GM23338 (cell line): ENCODE data around the gene CIDEB.

ENCODE experiments used
- CREB1 ChIP-seq: fragments of 250-450 bp; sonication (Bioruptor Pico); IDR thresholded peaks from 2 replicates; pipeline ENCODE4 v1.5.0; 2020; ENCODE audit warnings: low read depth, mild to moderate bottlenecking, moderate library complexity
- EZH2 ChIP-seq: fragments of 200-600 bp; sonication (generic); IDR thresholded peaks from one replicate; pipeline ENCODE4 v1.8.0; 2017; ENCODE audit warnings: antibody characterized with exemption, mild to moderate bottlenecking, low read depth; ENCODE audit not compliant: unreplicated experiment
- EZH2phosphoT487 ChIP-seq: fragments of 200-600 bp; sonication (generic); IDR thresholded peaks from one replicate; pipeline ENCODE4 v1.8.1; 2018; ENCODE audit warnings: antibody characterized with exemption; ENCODE audit not compliant: unreplicated experiment
- JUNB ChIP-seq: IDR thresholded peaks from one replicate; pipeline ENCODE4 v1.6.1; 2016; ENCODE audit warnings: antibody characterized with exemption; ENCODE audit not compliant: unreplicated experiment
- POLR2AphosphoS5 ChIP-seq: IDR thresholded peaks from 2 replicates; pipeline ENCODE4 v1.6.1; 2016; ENCODE audit warnings: antibody characterized with exemption, low read depth
- STAT1 ChIP-seq: IDR thresholded peaks from one replicate; pipeline ENCODE4 v1.6.1; 2016; ENCODE audit warnings: antibody characterized with exemption; ENCODE audit not compliant: unreplicated experiment
- ZNF114 ChIP-seq: fragments of 250-450 bp; sonication (Bioruptor Pico); IDR thresholded peaks from 2 replicates; pipeline ENCODE4 v1.5.0; 2020; ENCODE audit warnings: mild to moderate bottlenecking, moderate library complexity
- TF ChIP-seq, protein P1 (sequence below), 2 experiments: fragments of 200-600 bp in 1 of 2; sonication (generic) in 1 of 2; conservative IDR thresholded peaks; 2 replicates each; pipeline versions ENCODE4 v1.5.1 to v1.6.1; 2016 to 2017; ENCODE audit warnings: antibody characterized with exemption in 2 of 2, low read depth in 2 of 2, mild to moderate bottlenecking in 2 of 2, moderate library complexity in 1 of 2
- TF ChIP-seq, protein P2 (sequence below): fragments of 250-450 bp; sonication (Bioruptor Pico); IDR thresholded peaks from 2 replicates; pipeline ENCODE4 v1.5.0; 2020; ENCODE audit warnings: mild to moderate bottlenecking, moderate library complexity
- TF ChIP-seq, protein P3 (sequence below): IDR thresholded peaks from one replicate; pipeline ENCODE4 v1.6.1; 2018; ENCODE audit warnings: antibody characterized with exemption; ENCODE audit not compliant: unreplicated experiment
- TF ChIP-seq, protein P4 (sequence below): IDR thresholded peaks from 2 replicates; pipeline ENCODE4 v1.6.1; 2016; ENCODE audit warnings: antibody characterized with exemption

DNA sequence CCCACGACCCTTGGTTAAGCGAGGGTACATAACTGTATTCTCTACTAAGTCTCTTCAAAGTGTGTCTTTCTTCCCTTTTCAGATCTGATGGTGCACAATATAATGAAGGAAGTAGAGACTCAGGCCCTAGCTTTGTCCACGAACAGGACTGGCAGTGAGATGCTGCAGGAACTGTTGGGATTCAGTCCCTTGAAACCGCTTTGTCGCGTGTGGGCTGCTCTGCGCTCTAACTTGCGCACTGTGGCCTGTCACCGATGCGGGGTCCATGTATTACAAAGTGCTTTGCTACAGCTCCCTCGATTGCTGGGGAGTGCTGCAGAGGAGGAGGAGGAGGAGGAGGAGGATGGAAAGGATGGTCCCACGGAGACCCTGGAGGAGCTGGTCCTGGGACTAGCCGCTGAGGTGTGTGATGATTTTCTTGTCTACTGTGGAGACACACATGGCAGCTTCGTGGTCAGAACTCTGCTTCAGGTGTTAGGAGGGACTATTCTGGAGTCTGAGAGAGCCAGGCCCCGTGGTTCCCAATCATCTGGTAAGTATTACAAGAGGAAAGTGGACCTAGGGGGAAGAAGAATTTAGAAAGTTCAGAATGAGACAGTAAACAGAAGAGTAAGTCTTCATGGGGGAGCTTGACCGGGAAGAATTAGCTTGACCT is 7.3 kb downstream of the CIDEB start:
- TF ChIP-seq, protein P1, sequence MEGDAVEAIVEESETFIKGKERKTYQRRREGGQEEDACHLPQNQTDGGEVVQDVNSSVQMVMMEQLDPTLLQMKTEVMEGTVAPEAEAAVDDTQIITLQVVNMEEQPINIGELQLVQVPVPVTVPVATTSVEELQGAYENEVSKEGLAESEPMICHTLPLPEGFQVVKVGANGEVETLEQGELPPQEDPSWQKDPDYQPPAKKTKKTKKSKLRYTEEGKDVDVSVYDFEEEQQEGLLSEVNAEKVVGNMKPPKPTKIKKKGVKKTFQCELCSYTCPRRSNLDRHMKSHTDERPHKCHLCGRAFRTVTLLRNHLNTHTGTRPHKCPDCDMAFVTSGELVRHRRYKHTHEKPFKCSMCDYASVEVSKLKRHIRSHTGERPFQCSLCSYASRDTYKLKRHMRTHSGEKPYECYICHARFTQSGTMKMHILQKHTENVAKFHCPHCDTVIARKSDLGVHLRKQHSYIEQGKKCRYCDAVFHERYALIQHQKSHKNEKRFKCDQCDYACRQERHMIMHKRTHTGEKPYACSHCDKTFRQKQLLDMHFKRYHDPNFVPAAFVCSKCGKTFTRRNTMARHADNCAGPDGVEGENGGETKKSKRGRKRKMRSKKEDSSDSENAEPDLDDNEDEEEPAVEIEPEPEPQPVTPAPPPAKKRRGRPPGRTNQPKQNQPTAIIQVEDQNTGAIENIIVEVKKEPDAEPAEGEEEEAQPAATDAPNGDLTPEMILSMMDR (conservative IDR thresholded peaks at IDR 0.05; ENCODE audit: low read depth in 2 of 2), result no peak
- TF ChIP-seq POLR2AphosphoS5 (no peak), CREB1 (CRISPR knock-in tag) (no peak), STAT1 (no peak), JUNB (no peak), EZH2phosphoT487 (no peak), EZH2 (no peak), ZNF114 (CRISPR knock-in tag) (no peak)
- TF ChIP-seq, protein P2, sequence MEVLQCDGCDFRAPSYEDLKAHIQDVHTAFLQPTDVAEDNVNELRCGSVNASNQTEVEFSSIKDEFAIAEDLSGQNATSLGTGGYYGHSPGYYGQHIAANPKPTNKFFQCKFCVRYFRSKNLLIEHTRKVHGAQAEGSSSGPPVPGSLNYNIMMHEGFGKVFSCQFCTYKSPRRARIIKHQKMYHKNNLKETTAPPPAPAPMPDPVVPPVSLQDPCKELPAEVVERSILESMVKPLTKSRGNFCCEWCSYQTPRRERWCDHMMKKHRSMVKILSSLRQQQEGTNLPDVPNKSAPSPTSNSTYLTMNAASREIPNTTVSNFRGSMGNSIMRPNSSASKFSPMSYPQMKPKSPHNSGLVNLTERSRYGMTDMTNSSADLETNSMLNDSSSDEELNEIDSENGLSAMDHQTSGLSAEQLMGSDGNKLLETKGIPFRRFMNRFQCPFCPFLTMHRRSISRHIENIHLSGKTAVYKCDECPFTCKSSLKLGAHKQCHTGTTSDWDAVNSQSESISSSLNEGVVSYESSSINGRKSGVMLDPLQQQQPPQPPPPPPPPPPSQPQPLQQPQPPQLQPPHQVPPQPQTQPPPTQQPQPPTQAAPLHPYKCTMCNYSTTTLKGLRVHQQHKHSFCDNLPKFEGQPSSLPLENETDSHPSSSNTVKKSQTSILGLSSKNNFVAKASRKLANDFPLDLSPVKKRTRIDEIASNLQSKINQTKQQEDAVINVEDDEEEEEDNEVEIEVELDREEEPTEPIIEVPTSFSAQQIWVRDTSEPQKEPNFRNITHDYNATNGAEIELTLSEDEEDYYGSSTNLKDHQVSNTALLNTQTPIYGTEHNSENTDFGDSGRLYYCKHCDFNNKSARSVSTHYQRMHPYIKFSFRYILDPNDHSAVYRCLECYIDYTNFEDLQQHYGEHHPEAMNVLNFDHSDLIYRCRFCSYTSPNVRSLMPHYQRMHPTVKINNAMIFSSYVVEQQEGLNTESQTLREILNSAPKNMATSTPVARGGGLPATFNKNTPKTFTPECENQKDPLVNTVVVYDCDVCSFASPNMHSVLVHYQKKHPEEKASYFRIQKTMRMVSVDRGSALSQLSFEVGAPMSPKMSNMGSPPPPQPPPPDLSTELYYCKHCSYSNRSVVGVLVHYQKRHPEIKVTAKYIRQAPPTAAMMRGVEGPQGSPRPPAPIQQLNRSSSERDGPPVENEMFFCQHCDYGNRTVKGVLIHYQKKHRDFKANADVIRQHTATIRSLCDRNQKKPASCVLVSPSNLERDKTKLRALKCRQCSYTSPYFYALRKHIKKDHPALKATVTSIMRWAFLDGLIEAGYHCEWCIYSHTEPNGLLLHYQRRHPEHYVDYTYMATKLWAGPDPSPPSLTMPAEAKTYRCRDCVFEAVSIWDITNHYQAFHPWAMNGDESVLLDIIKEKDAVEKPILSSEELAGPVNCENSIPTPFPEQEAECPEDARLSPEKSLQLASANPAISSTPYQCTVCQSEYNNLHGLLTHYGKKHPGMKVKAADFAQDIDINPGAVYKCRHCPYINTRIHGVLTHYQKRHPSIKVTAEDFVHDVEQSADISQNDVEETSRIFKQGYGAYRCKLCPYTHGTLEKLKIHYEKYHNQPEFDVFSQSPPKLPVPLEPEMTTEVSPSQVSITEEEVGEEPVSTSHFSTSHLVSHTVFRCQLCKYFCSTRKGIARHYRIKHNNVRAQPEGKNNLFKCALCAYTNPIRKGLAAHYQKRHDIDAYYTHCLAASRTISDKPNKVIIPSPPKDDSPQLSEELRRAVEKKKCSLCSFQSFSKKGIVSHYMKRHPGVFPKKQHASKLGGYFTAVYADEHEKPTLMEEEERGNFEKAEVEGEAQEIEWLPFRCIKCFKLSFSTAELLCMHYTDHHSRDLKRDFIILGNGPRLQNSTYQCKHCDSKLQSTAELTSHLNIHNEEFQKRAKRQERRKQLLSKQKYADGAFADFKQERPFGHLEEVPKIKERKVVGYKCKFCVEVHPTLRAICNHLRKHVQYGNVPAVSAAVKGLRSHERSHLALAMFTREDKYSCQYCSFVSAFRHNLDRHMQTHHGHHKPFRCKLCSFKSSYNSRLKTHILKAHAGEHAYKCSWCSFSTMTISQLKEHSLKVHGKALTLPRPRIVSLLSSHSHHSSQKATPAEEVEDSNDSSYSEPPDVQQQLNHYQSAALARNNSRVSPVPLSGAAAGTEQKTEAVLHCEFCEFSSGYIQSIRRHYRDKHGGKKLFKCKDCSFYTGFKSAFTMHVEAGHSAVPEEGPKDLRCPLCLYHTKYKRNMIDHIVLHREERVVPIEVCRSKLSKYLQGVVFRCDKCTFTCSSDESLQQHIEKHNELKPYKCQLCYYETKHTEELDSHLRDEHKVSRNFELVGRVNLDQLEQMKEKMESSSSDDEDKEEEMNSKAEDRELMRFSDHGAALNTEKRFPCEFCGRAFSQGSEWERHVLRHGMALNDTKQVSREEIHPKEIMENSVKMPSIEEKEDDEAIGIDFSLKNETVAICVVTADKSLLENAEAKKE (CRISPR knock-in tag), result no peak
- TF ChIP-seq, protein P3, sequence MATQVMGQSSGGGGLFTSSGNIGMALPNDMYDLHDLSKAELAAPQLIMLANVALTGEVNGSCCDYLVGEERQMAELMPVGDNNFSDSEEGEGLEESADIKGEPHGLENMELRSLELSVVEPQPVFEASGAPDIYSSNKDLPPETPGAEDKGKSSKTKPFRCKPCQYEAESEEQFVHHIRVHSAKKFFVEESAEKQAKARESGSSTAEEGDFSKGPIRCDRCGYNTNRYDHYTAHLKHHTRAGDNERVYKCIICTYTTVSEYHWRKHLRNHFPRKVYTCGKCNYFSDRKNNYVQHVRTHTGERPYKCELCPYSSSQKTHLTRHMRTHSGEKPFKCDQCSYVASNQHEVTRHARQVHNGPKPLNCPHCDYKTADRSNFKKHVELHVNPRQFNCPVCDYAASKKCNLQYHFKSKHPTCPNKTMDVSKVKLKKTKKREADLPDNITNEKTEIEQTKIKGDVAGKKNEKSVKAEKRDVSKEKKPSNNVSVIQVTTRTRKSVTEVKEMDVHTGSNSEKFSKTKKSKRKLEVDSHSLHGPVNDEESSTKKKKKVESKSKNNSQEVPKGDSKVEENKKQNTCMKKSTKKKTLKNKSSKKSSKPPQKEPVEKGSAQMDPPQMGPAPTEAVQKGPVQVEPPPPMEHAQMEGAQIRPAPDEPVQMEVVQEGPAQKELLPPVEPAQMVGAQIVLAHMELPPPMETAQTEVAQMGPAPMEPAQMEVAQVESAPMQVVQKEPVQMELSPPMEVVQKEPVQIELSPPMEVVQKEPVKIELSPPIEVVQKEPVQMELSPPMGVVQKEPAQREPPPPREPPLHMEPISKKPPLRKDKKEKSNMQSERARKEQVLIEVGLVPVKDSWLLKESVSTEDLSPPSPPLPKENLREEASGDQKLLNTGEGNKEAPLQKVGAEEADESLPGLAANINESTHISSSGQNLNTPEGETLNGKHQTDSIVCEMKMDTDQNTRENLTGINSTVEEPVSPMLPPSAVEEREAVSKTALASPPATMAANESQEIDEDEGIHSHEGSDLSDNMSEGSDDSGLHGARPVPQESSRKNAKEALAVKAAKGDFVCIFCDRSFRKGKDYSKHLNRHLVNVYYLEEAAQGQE, result no peak
- TF ChIP-seq, protein P4, sequence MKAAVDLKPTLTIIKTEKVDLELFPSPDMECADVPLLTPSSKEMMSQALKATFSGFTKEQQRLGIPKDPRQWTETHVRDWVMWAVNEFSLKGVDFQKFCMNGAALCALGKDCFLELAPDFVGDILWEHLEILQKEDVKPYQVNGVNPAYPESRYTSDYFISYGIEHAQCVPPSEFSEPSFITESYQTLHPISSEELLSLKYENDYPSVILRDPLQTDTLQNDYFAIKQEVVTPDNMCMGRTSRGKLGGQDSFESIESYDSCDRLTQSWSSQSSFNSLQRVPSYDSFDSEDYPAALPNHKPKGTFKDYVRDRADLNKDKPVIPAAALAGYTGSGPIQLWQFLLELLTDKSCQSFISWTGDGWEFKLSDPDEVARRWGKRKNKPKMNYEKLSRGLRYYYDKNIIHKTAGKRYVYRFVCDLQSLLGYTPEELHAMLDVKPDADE, result no peak
